Hematopoietic multipotent progenitor cell treated with erythropoietin and hydrocortisone succinate and interleukin-3 and kit ligand, for 4 days (in vitro differentiated cells): Measurements from ENCODE around the gene KCNQ2.

Source experiments
- DNase-seq: peaks from one replicate; pipeline ENCODE4 v3.0.0-alpha.2; 2015

Gene KCNQ2

DNA sequence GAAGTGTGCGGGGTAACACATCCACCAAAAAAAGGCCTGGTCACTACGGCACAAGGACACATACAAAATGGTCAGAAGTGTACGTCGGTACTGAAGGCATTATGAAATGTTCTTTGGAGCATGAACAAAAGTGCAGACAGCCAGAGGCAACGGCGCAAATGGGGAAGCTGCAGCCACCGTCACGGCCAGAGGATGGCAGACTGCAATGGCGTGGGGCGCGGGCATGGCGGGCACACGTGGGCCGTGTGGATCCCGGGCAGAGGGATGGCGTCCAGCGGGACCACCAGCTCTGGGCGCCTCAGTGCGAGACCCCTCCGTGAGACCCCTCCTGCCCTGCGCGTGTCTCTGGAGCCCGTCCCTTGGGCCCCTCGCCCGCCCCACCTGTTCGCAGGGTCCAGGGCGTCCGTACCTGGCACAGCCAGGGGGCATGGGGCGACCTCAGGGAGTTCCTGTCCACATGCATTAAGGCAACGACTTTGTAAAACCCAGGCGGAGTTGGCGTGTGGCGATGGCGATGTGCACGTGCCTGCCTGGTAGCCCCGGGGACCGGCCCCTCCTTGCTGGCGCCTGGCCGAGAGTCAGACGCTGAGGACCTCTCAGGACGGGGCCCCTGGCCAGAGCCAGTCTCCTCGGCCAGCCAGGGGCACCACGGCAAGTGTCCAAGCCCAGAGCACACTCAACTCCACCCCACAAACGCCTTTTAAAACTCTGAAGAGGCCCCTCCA is 71.8 kb downstream of the KCNQ2 start:
- no peak for DNase-seq

- DNase-seq, result no peak
Observed at GRCh38 chr20:63399596-63400375, 72.7 kb downstream of the KCNQ2 start.

DNA sequence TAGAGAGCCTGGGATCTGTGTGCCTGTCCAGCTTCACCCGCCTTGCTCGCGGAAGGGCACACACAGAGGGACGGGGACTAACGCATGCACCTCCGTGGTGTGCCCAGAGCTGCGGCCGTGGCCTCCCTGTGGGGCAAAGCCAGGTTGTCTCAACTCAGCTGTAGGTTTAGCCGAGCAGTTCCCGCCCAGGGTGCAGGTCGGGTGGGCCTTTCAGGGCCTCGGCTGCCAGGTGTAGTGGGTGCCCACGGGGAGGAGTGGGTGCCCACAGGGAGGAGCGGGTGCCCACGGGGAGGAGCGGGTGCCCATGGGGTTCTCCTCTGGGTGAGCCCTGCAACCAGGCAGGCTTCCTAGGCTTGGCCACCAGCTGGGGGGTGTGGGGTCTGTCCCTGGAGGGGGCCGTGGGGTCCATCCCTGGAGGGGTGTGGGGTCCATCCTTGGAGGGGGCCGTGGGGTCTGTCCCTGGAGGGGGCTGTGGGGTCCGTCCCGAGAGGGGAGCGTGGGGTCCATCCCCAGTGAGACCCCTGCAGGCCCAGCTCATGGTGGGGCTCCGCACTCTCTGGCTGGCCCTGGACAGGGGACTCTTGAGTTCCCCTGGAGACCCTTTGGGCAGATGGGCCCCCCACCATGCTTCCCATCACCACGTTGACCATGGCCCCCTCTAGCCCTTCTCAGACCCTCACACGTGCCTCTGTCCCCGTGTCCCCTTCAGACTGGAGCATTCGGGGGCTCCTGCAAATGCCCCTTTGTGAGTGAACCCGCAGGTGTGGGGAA is 73.5 kb downstream of the KCNQ2 start:
- no peak for DNase-seq

DNA sequence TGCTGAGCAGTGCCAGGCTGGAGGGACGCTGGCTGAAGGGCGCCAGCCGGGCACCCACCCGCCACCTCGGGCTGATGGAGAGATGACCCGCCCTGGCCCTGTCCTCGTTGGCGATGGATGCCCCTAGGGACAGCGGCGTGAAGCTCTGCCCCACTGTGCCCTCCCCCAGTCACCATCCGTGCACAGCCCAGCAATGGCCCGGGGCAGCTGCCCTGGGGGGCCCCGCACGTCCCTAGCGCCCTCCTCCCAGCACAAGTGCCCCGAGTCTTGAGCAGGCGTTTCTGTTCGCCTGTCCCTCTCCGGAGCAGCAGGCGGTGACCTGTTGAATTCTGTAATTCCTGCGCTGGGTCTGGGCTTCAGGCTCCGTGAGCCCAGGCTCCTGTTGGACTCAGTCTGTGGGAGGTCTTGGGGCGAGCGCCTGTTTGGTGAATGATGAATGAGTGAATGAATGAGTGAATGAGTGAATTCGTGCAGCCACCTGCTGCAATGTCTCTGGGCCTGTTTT is 74.5 kb downstream of the KCNQ2 start:
- DNase-seq, result no peak

DNA sequence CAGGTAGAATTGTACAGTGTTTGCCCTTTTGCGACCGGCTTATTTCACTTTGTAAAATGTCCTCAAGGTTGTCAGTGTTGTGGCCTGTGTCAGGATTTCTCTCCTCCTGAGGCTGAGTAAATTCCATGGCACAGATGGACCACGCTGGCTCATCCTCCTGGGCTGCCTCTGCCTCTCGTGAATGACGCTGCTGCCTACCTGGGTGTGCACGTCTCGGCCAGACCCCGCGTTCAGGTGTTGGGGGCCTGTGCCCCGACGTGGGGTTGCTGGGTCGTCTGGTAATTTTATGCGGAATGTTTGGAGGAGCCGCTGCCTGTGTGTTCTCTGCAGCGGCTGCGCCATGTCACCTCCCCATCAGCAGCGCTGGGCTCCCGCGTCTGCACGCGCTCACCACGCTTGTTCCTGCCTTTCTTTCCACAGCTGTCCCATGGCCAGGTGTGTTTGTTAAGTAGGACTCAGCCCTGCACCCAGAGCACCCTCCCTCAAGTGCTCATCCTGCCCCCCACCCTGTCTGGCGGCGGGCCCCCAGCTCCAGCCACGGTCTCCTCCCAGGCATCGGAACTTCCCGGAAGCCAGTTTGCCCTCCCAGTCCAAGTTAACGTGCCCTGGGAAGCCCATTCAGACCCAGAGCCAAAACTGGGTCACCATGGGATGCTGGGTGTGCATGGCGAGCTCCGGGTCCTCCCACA is 75.2 kb downstream of the KCNQ2 start:
- DNase-seq, result no peak

- DNase-seq, result no peak
Observed at GRCh38 chr20:63396300-63396699, 76.2 kb downstream of the KCNQ2 start.

- no peak for DNase-seq
Observed at GRCh38 chr20:63395723-63396122, 76.7 kb downstream of the KCNQ2 start.

GRCh38 chr20:63394920-63395455 is 77.5 kb downstream of the KCNQ2 start:
- DNase-seq, result no peak

- DNase-seq, result no peak
Observed at GRCh38 chr20:63394069-63394919, 78.2 kb downstream of the KCNQ2 start.

DNA sequence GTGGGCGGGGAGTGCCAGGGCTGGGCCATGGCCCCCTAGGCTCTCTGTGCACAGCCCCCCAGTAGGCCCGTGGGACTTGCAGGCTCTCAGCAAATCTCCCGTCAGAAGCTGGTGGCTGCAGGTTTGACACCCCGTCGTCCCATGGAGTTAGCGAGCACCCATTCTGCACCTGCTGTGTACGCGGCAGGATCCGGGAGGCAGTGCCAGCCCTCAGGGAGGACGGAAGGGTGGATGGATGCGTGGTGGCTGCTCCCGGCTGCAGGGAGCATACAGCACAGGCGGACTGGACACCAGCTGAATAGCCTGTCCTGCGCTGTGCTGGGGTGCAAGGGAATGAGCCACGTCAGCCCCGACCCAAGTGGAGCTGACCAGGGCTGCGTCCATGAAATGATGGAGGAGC is 78.9 kb downstream of the KCNQ2 start:
- DNase-seq, result no peak

- DNase-seq, result no peak
Observed at GRCh38 chr20:63392465-63393365, 79.7 kb downstream of the KCNQ2 start.

GRCh38 chr20:63387917-63388316 is 84.5 kb downstream of the KCNQ2 start:
- DNase-seq, result no peak

- no peak for DNase-seq
Observed at GRCh38 chr20:63387393-63387792, 85.1 kb downstream of the KCNQ2 start.

DNA sequence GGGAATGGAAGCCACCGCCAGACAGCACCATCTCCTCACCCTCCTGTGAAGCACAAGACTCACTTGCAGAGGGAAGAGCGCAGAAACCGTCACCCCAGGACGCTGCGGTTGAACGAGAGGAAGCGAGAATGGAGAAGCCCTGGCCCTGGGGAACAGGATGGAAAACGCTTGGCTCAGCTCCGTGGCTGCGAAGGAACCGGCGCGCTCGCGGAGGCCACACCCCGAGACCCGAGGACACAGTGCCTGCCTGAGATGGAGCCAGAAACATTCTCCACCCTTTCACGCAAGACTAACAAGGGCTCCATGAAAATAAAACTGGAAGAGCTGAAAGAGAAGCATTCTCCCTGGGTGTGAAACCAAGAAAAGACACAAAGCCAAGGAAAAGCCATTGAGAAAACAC is 86.0 kb downstream of the KCNQ2 start:
- DNase-seq, result no peak

- no peak for DNase-seq
Observed at GRCh38 chr20:63385819-63386218, 86.6 kb downstream of the KCNQ2 start.

DNA sequence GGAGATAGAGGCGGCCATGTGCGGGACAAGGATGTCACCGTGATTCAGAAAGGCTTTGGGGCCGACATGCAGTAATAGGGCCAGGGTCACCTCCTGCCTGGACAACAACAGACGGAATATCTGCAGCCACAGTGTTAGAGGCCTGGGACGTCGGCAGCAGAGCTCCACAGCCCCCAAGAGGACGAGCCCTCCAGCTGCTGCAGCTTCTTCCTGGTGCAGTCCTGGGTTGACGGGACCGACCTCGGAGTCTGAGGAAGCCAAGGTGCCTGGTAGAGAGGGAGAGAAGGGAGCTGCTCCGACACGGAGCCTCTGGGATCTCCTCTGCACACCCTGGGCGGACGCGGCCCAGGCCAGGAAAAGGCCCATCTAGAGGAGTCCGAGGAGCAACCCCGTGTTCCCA is 88.1 kb downstream of the KCNQ2 start:
- DNase-seq, result no peak

GRCh38 chr20:63383556-63383955 is 88.9 kb downstream of the KCNQ2 start:
- DNase-seq, result no peak

DNA sequence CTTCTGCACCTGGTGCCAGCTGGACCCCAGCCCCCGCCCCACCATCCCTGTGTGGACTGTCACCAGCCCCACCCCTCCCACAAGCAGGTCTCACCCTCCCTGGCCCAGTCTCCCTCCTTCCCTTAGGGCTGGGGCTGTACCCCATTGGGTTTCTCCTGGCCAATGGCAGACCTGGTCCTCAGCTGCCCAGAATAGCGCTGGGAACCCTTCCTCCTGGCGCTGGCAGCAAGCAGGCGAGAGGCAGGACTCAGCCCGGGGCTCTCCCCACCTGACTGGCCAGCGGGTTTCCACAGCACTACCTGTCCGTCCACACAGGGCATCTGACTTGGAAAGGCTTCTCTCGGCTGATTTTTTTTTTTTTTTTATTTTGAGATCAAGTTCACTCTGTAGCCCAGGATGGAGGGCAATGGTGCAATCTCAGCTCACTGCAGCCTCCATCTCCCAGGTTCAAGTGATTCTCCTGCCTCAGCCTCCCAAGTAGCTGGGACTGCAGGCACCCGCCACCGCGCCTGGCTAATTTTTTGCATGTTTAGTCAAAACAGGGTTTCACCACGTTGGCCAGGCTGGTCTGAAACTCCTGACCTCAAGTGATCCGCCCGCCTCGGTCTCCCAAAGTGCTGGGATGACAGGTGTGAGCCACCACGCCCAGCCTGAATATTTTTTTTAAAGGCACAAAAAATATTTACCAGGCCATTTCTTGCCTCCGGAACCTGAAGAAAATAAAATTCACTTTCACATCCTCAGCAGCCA is 89.7 kb downstream of the KCNQ2 start:
- DNase-seq, result no peak

- peak; percentile 20 for DNase-seq
Observed at GRCh38 chr20:63381781-63382431, 90.5 kb downstream of the KCNQ2 start.
